ENCODE measurements around the gene MBTD1.
A peak's percentile ranks its signal among the peaks of the same experiment; 100 is the strongest.
"Not testable (repeated sequence)": the region's sequence is repeated elsewhere in the genome, so short reads cannot be mapped to it uniquely, and the experiment has no call there.

The MBTD1 gene

GRCh38 chr17:51184124-51184523 is 75.7 kb downstream of the MBTD1 start:
- no peak for ATAC-seq
- H3K27ac Mint-ChIP-seq, result no peak overlapping the region
- no peak overlapping the region for H3K4me3 Mint-ChIP-seq
- peaks cover 50% of the 10 kb centered on the region for H3K36me3 Mint-ChIP-seq
- no peaks in the 10 kb centered on the region for H3K27me3 Mint-ChIP-seq
- H3K4me1 Mint-ChIP-seq, result no peaks in the 10 kb centered on the region
- no peaks in the 10 kb centered on the region for H3K9me3 Mint-ChIP-seq

DNA sequence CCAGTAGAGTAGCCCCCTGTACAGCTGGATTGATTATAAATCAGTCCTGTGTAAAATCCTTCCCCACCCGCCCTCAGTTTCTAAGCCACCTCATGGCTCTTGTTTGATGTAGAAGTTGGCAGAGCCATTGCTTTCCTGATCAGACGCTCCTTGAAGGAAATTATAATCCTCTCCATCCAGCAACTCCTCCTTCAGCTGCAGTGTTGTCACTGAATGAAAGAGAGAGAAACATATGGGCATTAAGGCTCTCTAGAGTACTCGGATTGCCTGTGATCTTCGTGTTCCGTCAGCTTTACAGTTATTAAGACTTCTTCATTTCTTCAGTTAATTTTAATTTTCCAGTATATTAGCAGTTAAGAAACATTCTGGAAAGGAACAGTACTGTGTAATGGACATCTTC is 79.4 kb downstream of the MBTD1 start:
- Mint-ChIP-seq H3K27me3 (no peaks in the 10 kb centered on the region), H3K36me3 (peaks cover 30% of the 10 kb centered on the region), H3K27ac (peak overlapping the region; percentile 39), H3K4me1 (no peaks in the 10 kb centered on the region), H3K4me3 (no peak overlapping the region), H3K9me3 (no peaks in the 10 kb centered on the region)
- no peak for ATAC-seq

DNA sequence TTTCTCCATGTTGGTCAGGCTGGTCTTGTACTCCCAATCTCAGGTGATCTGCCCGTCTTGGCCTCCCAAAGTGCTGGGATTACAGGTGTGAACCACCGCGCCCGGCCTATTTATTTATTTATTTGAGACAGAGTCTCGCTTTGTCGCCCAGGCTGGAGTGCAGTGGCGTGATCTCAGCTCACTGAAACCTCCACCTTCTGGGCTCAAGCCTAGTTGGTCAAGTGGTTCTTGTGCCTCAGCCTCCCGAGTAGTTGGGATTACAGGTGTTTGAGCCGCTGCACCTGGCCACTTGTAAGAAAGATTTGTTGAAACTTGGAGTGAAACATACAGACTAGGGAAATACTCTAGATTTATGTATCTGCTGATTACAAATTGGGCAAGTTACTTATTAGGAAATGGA is 87.8 kb downstream of the MBTD1 start:
- H3K4me1 Mint-ChIP-seq, result peaks cover 17% of the 10 kb centered on the region
- H3K27me3 Mint-ChIP-seq, ATAC-seq, H3K9me3 Mint-ChIP-seq, H3K27ac Mint-ChIP-seq, H3K4me3 Mint-ChIP-seq: not testable (repeated sequence)
- H3K36me3 Mint-ChIP-seq, result peaks cover 31% of the 10 kb centered on the region

- H3K36me3 Mint-ChIP-seq, result peaks cover 31% of the 10 kb centered on the region
- no peak overlapping the region for H3K27ac Mint-ChIP-seq
- H3K4me1 Mint-ChIP-seq, result peaks cover 20% of the 10 kb centered on the region
- no peak for ATAC-seq
- no peak overlapping the region for H3K4me3 Mint-ChIP-seq
- H3K9me3 Mint-ChIP-seq, result no peaks in the 10 kb centered on the region
- H3K27me3 Mint-ChIP-seq, result no peaks in the 10 kb centered on the region
Observed at GRCh38 chr17:51170736-51171135, 89.1 kb downstream of the MBTD1 start.

DNA sequence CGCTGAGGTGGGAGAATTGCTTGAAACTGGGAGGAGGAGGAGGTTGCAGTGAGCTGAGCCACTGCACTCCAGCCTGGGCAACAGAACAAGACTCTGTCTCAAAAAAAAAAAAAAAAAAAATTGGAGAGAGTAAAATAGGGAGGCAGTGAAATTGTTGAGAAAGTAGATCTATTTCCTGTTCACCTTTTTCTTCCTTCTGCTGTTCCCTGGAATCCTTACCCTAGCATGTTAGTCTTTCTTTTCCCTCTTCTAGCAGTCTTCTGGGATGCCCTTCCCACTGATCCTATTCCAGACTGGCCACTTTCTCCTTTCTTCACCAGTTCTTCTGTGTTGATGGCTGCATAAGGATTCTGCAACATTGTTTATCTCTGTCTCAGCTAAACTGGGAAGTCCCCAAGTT is 90.5 kb downstream of the MBTD1 start:
- H3K27ac Mint-ChIP-seq, result peak overlapping the region; percentile 57
- H3K4me3 Mint-ChIP-seq, result no peak overlapping the region
- peaks cover 30% of the 10 kb centered on the region for H3K4me1 Mint-ChIP-seq
- H3K36me3 Mint-ChIP-seq, result peaks cover 31% of the 10 kb centered on the region
- no peaks in the 10 kb centered on the region for H3K27me3 Mint-ChIP-seq
- no peaks in the 10 kb centered on the region for H3K9me3 Mint-ChIP-seq
- no peak for ATAC-seq

DNA sequence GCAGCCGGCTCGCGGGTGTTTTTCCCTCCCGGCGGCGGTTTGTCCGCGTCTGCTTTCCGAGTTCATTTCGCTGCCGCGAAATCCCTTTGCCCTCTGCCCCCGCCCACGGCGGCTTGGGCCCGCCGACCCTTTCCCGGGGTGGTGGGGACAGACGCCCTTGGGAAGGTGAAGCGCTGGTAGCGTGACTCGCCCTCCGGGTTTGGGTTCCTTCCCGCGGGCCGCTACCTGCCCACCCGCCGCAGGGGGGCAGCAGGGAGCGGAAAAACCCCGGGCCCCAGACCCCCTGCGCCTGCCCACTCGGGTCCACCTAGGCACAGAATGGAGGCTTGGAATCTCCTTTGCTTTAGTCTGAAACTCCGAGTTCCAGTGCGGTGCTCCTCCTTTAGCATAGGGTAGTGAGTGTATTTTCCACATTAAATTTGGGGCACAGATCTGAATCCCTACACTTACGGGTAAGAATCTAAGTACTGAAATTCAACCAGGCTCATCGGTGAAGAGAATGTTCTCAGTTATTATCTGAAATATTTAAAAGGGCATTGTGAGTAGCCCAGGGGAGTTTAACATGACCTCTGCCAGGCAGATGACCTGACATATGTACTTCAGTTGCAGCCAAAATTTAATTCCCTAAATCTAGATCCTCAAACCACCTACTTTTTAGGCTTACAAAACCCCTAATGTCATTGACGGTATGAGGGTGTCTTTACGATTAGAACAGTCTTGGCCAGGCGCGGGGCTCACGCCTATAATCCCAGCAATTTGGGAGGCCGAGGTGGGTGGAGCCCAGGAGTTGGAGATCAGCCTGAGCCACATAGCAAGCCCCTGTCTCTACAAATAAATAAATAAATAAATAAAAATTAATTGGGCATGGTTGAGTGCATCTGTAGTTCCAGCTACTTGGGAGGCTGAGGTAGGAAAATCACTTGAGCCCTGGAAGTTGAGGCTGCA is 92.6 kb downstream of the MBTD1 start:
- ATAC-seq, result peak; percentile 72
- Mint-ChIP-seq H3K36me3 (peaks cover 45% of the 10 kb centered on the region), H3K4me1 (peaks cover 30% of the 10 kb centered on the region)

DNA sequence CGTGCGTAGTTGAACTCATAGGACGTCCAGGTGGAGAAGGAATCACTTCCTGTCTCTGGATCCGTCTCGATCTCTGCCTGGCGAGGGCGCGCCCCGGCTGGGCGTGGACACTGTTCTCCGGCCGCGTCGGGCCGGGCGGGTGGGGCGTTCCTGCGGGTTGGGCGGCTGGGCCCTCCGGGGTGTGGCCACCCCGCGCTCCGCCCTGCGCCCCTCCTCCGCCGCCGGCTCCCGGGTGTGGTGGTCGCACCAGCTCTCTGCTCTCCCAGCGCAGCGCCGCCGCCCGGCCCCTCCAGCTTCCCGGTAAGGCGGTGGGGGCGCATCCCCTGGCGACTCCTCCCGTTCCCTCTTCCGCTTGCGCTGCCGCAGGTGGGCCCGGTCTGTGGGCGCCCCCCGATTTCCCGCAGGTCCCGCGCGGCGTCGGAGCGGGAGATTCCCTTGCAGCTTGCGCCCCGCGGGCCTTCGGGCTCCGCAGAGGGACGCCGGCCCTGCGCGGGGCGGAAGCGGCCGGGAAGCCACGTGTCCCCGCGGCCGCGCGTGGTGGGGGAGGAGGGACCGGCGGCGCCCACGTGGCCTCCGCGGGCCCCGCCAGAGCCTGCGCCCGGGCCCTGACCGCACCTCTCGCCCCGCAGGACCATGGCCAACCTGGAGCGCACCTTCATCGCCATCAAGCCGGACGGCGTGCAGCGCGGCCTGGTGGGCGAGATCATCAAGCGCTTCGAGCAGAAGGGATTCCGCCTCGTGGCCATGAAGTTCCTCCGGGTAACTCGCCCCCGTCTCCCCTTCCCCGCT is 93.5 kb downstream of the MBTD1 start, which contains the start of gene NME2:
TSS of gene NME2 (plus strand) at position 214 of the 789 bp plus-strand sequence. CDS start at position 634, 420 bp downstream.
- no peaks in the 10 kb centered on the region for H3K27me3 Mint-ChIP-seq
- H3K4me1 Mint-ChIP-seq, result peaks cover 30% of the 10 kb centered on the region
- ATAC-seq, result peak; percentile 96
- peaks cover 54% of the 10 kb centered on the region for H3K36me3 Mint-ChIP-seq
- peak within 1 kb of the TSS; percentile 85 for H3K4me3 Mint-ChIP-seq
- peak within 1 kb of the TSS; percentile 90 for H3K27ac Mint-ChIP-seq
- H3K9me3 Mint-ChIP-seq, result no peaks in the 10 kb centered on the region

More for the DNA sequence above, 92.6 kb downstream of the MBTD1 start:
- no peaks in the 10 kb centered on the region for H3K9me3 Mint-ChIP-seq
- H3K27ac Mint-ChIP-seq, result peak overlapping the region; percentile 90
- peak overlapping the region; percentile 85 for H3K4me3 Mint-ChIP-seq
- H3K27me3 Mint-ChIP-seq, result no peaks in the 10 kb centered on the region

GRCh38 chr17:51165680-51166197 is 94.1 kb downstream of the MBTD1 start:
- peak overlapping the region; percentile 90 for H3K27ac Mint-ChIP-seq
- H3K4me3 Mint-ChIP-seq, result peak overlapping the region; percentile 85
- peaks cover 54% of the 10 kb centered on the region for H3K36me3 Mint-ChIP-seq
- H3K4me1 Mint-ChIP-seq, result peaks cover 30% of the 10 kb centered on the region
- H3K9me3 Mint-ChIP-seq, result no peaks in the 10 kb centered on the region
- H3K27me3 Mint-ChIP-seq, result no peaks in the 10 kb centered on the region
- ATAC-seq, result peak; percentile 59

GRCh38 chr17:51164911-51165679 is 94.8 kb downstream of the MBTD1 start:
- H3K4me1 Mint-ChIP-seq, result peaks cover 30% of the 10 kb centered on the region
- no peak for ATAC-seq
- H3K36me3 Mint-ChIP-seq, result peaks cover 56% of the 10 kb centered on the region
- peak overlapping the region; percentile 90 for H3K27ac Mint-ChIP-seq
- H3K4me3 Mint-ChIP-seq, result peak overlapping the region; percentile 85
- H3K27me3 Mint-ChIP-seq, result no peaks in the 10 kb centered on the region
- no peaks in the 10 kb centered on the region for H3K9me3 Mint-ChIP-seq

DNA sequence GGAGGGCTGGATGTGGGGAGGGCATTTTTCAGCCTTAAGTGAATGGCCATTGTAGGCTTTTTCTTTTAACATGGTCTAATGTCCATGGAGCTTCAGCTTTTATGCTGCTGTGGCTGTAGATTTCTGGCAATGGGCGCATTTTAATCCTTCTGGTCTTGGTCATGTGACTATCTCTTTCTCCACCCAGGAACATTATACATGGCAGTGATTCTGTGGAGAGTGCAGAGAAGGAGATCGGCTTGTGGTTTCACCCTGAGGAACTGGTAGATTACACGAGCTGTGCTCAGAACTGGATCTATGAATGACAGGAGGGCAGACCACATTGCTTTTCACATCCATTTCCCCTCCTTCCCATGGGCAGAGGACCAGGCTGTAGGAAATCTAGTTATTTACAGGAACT is 98.3 kb downstream of the MBTD1 start:
- ATAC-seq, result no peak
- no peak overlapping the region for H3K4me3 Mint-ChIP-seq
- H3K9me3 Mint-ChIP-seq, result no peaks in the 10 kb centered on the region
- H3K36me3 Mint-ChIP-seq, result peaks cover 49% of the 10 kb centered on the region
- H3K27me3 Mint-ChIP-seq, result no peaks in the 10 kb centered on the region
- H3K4me1 Mint-ChIP-seq, result peaks cover 18% of the 10 kb centered on the region
- no peak overlapping the region for H3K27ac Mint-ChIP-seq

DNA sequence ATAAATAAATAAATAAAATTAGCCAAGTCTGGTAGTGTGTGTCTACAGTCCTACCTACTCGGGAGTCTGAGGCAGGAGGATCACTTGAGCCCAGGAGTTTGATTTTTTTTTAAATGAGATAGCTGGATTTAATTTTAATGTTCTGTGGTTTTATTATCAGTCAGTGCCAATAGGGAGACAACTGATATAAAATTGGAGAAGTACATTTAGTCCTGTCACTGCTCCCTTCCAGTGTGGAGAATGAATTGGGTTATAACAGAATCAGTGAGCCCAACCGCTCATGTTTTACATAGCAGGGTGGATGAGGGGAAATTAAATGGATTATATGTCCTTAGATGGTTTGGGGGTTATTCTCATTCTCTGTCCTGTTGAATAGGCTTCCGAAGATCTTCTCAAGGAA is 100.2 kb downstream of the MBTD1 start:
- H3K4me1 Mint-ChIP-seq, result peaks cover 5% of the 10 kb centered on the region
- H3K36me3 Mint-ChIP-seq, result peaks cover 56% of the 10 kb centered on the region
- H3K27me3 Mint-ChIP-seq, result no peaks in the 10 kb centered on the region
- H3K4me3 Mint-ChIP-seq, result no peak overlapping the region
- no peaks in the 10 kb centered on the region for H3K9me3 Mint-ChIP-seq
- no peak for ATAC-seq
- no peak overlapping the region for H3K27ac Mint-ChIP-seq

- Mint-ChIP-seq H3K4me1 (peaks cover 5% of the 10 kb centered on the region), H3K9me3 (no peaks in the 10 kb centered on the region), H3K36me3 (peaks cover 23% of the 10 kb centered on the region), H3K27ac (no peak overlapping the region), H3K27me3 (no peaks in the 10 kb centered on the region), H3K4me3 (no peak overlapping the region)
- no peak for ATAC-seq
Observed at GRCh38 chr17:51155416-51155815, 104.4 kb downstream of the MBTD1 start.

- no peaks in the 10 kb centered on the region for H3K9me3 Mint-ChIP-seq
- no peaks in the 10 kb centered on the region for H3K27me3 Mint-ChIP-seq
- H3K4me1 Mint-ChIP-seq, result peaks cover 5% of the 10 kb centered on the region
- H3K4me3 Mint-ChIP-seq, result no peak overlapping the region
- H3K27ac Mint-ChIP-seq, result no peak overlapping the region
- ATAC-seq, result no peak
- H3K36me3 Mint-ChIP-seq, result peaks cover 18% of the 10 kb centered on the region
Observed at GRCh38 chr17:51154176-51154575, 105.7 kb downstream of the MBTD1 start.

DNA sequence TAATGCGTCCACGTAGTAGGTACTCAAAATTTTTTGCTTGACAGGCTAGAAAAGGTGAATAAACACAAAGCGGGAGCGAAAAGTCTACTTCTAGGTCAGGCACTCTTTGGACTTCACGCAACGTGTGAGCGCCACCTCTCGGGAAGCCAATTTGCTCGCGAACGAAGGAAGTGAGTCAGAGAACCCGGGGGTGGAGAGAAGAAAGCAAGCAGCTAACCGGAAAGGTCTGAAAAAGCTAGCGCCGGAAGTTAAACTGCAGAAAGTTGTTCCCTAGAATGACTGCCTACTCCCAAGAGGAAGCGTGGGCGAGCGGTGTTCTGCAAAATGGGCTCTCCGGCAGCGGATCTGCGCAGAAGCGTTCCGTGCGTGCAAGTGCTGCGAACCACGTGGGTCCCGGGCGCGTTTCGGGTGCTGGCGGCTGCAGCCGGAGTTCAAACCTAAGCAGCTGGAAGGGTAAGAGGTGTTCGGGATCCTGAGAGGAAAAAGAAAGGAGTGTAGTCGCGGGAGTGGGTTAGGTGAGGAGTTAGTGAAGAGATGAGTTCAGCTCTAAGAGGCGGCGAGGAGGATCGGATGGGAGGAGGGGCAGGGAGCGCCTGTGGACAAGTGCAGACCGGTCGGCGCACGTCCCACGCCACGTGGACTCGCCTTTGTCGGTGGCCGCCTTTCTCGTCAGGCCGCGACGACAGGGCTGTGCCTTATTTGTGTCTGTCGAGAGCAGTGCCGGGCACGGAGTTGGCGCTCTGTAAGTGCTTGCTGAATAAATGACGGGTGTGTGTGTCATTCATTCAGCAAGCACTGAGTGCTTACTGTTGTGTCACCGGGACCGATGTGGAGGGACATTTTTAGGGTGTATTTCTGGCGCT is 106.4 kb downstream of the MBTD1 start, which contains the start of gene NME1:
TSS of gene NME1 (plus strand) at position 350 of the 863 bp plus-strand sequence. CDS start 2,096 bp downstream, outside the sequence.
- H3K9me3 Mint-ChIP-seq, result no peaks in the 10 kb centered on the region
- no peak within 1 kb of the TSS for H3K27ac Mint-ChIP-seq
- H3K4me3 Mint-ChIP-seq, result no peak within 1 kb of the TSS
- H3K27me3 Mint-ChIP-seq, result no peaks in the 10 kb centered on the region
- ATAC-seq, result peak; percentile 97
- H3K36me3 Mint-ChIP-seq, result peaks cover 18% of the 10 kb centered on the region
- peaks cover 5% of the 10 kb centered on the region for H3K4me1 Mint-ChIP-seq

Measured in stimulated activated memory B cell treated with anti-CD40 and anti-IgM and Interleukin-4, amounts not matched to agents 10 μg/mL and 1 μg/mL and 100 μg/mL, for 72 hours (primary cell).